HepG2 (cell line): ENCODE measurements around the gene SYCE1L. TPM values are rescaled to one million over a fixed set of nuclear protein-coding genes. Genes with fewer than 3 reads are reported as not detected.

Experiments used
- CREB1 ChIP-seq, 2 experiments: fragments of 450-650 bp in 1 of 2; IDR thresholded peaks; 2 replicates each; pipeline ENCODE4 v1.6.1; 2016 to 2017; ENCODE audit warnings: control low read depth in 1 of 2, mild to moderate bottlenecking in 1 of 2, missing compliant biosample characterization in 1 of 2, missing genetic modification characterization in 1 of 2
- DMTF1 ChIP-seq: sonication (generic); formaldehyde crosslinking; IDR thresholded peaks from 2 replicates; pipeline ENCODE4 v1.4.0; 2020; ENCODE audit warnings: mild to moderate bottlenecking, missing genetic modification reagents
- GLI4 ChIP-seq: sonication (generic); formaldehyde crosslinking; IDR thresholded peaks from 2 replicates; pipeline ENCODE4 v1.5.1; 2020; ENCODE audit warnings: missing genetic modification reagents, mild to moderate bottlenecking, moderate library complexity, borderline replicate concordance
- HNF1A ChIP-seq, 2 experiments: sonication (generic) in 1 of 2; formaldehyde crosslinking in 1 of 2; IDR thresholded peaks; 2 replicates each; pipeline versions ENCODE4 v1.4.0 to v1.6.1; 2016 to 2020; ENCODE audit warnings: borderline replicate concordance in 1 of 2, low read depth in 1 of 2, mild to moderate bottlenecking in 1 of 2, missing genetic modification reagents in 1 of 2
- HOXA9 ChIP-seq: sonication (generic); formaldehyde crosslinking; IDR thresholded peaks from 2 replicates; pipeline ENCODE4 v1.8.1; 2022; ENCODE audit warnings: missing genetic modification reagents, mild to moderate bottlenecking, moderate library complexity, borderline replicate concordance
- ISL2 ChIP-seq: sonication (generic); formaldehyde crosslinking; IDR thresholded peaks from 2 replicates; pipeline ENCODE4 v1.5.0; 2020; ENCODE audit warnings: missing genetic modification reagents
- SMC3 ChIP-seq: IDR thresholded peaks from 2 replicates; pipeline ENCODE4 v1.6.1; 2011; ENCODE audit warnings: low read length, improper control_type of control experiment
- SP140L ChIP-seq: sonication (generic); formaldehyde crosslinking; IDR thresholded peaks from 2 replicates; pipeline ENCODE4 v1.4.0; 2020; ENCODE audit warnings: missing genetic modification reagents, borderline replicate concordance
- TAF15 ChIP-seq: fragments of 200-400 bp; formaldehyde crosslinking; IDR thresholded peaks from one replicate; pipeline ENCODE4 v1.6.1; 2018; ENCODE audit warnings: mild to moderate bottlenecking, low read depth, low read length; ENCODE audit not compliant: poor library complexity, severe bottlenecking
- TCF7L2 ChIP-seq: IDR thresholded peaks from 2 replicates; pipeline ENCODE4 v1.6.1; 2011; ENCODE audit warnings: mild to moderate bottlenecking, low read depth, low read length, moderate library complexity
- TEF ChIP-seq: sonication (generic); formaldehyde crosslinking; IDR thresholded peaks from 2 replicates; pipeline ENCODE4 v1.5.0; 2020; ENCODE audit warnings: missing genetic modification reagents
- ZBTB7B ChIP-seq: sonication (generic); formaldehyde crosslinking; IDR thresholded peaks from 2 replicates; pipeline ENCODE4 v1.4.0; 2020; ENCODE audit warnings: missing genetic modification reagents
- ZFP1 ChIP-seq: IDR thresholded peaks from 2 replicates; pipeline ENCODE4 v1.6.1; 2016
- ZNF10 ChIP-seq: sonication (generic); formaldehyde crosslinking; IDR thresholded peaks from 2 replicates; pipeline ENCODE4 v1.4.0; 2020; ENCODE audit warnings: mild to moderate bottlenecking, low read depth, missing genetic modification reagents, borderline replicate concordance
- ZNF546 ChIP-seq: sonication (generic); formaldehyde crosslinking; conservative IDR thresholded peaks from 2 replicates; pipeline ENCODE4 v1.8.1; 2023; ENCODE audit warnings: mild to moderate bottlenecking, missing genetic modification reagents
- ZNF629 ChIP-seq: sonication (generic); formaldehyde crosslinking; conservative IDR thresholded peaks from 2 replicates; pipeline ENCODE4 v1.5.0; 2020; ENCODE audit warnings: missing genetic modification reagents
- ZNF766 ChIP-seq: sonication (generic); formaldehyde crosslinking; IDR thresholded peaks from 2 replicates; pipeline ENCODE4 v1.5.0; 2020; ENCODE audit warnings: missing genetic modification reagents, borderline replicate concordance
- polyA plus RNA-seq, 8 experiments: library from polyadenylated mRNA; depleted of rRNA in 3 of 8; stranded (reverse) in 7 of 8; unstranded in 1 of 8; fragments of >200 nt; fragmentation: Illumina TruSeq in 4 of 8; extraction: Trizol in 4 of 8; gene quantifications; 2 replicates each; pipeline versions ENCODE4 v1.2.1 to v1.2.3, GENCODE V29; 2011 to 2016; ENCODE audit warnings: low read depth in 4 of 8, missing spikeins in 1 of 8, mixed read lengths in 1 of 8; ENCODE audit not compliant: insufficient read depth in 1 of 8
- total RNA-seq, 5 experiments: library from RNA; depleted of rRNA; stranded (reverse); fragments of >200 nt; fragmentation: Illumina TruSeq; extraction: Trizol; gene quantifications; 2 replicates each; pipeline ENCODE4 v1.2.3, GENCODE V29; 2016; ENCODE audit warnings: low read depth in 1 of 5
- TF ChIP-seq, protein P1 (sequence below): IDR thresholded peaks from 2 replicates; pipeline ENCODE4 v1.6.1; 2016; ENCODE audit warnings: mild to moderate bottlenecking, missing biosample characterization, missing genetic modification reagents
- TF ChIP-seq, protein P2 (sequence below): sonication (generic); formaldehyde crosslinking; IDR thresholded peaks from 2 replicates; pipeline ENCODE4 v1.4.0; 2020; ENCODE audit warnings: mild to moderate bottlenecking, low read depth, missing genetic modification reagents
- TF ChIP-seq, protein P3 (sequence below): sonication (generic); formaldehyde crosslinking; IDR thresholded peaks from 2 replicates; pipeline ENCODE4 v1.8.0; 2022; ENCODE audit warnings: mild to moderate bottlenecking, missing genetic modification reagents, moderate library complexity

SYCE1L gene
- total and polyA plus RNA-seq, 2 of the 13 experiments (the other 11 are each of a cell fraction or from before 2014, with no cell fraction given): 0.22 TPM; not detected in 1

DNA sequence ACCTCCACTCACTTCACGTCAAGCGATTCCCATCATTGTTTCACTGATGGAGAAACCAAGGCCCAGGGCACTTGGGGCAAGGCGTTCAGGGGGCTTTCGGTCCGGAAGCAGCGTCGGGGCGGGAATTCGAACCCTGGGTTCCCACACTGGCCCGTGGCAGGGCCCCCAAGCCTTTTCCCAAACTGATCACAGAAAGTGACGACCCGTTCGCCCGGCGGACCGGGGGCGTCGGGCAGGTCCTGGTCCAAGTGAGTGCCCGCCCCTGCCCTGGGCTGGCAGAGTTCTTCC is 9.1 kb upstream of the SYCE1L start (continued):
- TF ChIP-seq HNF1A (IDR thresholded peaks at IDR 0.05; ENCODE audit: low read depth): no peak
- TF ChIP-seq HNF1A (CRISPR knock-in tag; IDR thresholded peaks at IDR 0.05; ENCODE audit: borderline replicate concordance): no peak
- 0 out of 2 replicates have a peak, but pooled peaks have one; percentile 27 for TF ChIP-seq ZNF766
- TF ChIP-seq ISL2 (CRISPR knock-in tag): no peak
- TF ChIP-seq SMC3: no peak
- no peak for TF ChIP-seq TCF7L2
- no peak for TF ChIP-seq ZFP1 (CRISPR knock-in tag)
- no peak for TF ChIP-seq DMTF1 (CRISPR knock-in tag)
- TF ChIP-seq HOXA9 (CRISPR knock-in tag): no peak
- TF ChIP-seq ZNF629: no peak
- no peak for TF ChIP-seq ZNF10 (CRISPR knock-in tag)
- TF ChIP-seq, protein P1, sequence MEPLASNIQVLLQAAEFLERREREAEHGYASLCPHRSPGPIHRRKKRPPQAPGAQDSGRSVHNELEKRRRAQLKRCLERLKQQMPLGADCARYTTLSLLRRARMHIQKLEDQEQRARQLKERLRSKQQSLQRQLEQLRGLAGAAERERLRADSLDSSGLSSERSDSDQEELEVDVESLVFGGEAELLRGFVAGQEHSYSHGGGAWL: no peak
- TF ChIP-seq SP140L (CRISPR knock-in tag): no peak
- TF ChIP-seq CREB1 (IDR thresholded peaks at IDR 0.05): no peak
- no peak for TF ChIP-seq CREB1 (CRISPR knock-in tag; IDR thresholded peaks at IDR 0.05)
- no peak for TF ChIP-seq ZNF546
- TF ChIP-seq, protein P2, sequence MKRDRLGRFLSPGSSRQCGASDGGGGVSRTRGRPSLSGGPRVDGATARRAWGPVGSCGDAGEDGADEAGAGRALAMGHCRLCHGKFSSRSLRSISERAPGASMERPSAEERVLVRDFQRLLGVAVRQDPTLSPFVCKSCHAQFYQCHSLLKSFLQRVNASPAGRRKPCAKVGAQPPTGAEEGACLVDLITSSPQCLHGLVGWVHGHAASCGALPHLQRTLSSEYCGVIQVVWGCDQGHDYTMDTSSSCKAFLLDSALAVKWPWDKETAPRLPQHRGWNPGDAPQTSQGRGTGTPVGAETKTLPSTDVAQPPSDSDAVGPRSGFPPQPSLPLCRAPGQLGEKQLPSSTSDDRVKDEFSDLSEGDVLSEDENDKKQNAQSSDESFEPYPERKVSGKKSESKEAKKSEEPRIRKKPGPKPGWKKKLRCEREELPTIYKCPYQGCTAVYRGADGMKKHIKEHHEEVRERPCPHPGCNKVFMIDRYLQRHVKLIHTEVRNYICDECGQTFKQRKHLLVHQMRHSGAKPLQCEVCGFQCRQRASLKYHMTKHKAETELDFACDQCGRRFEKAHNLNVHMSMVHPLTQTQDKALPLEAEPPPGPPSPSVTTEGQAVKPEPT (CRISPR knock-in tag): no peak
- no peak for TF ChIP-seq TAF15
- peak; percentile 42; the same call in 1 of the 2 replicates for TF ChIP-seq ZBTB7B (CRISPR knock-in tag)
- TF ChIP-seq TEF (CRISPR knock-in tag): 0 out of 2 replicates have a peak, but pooled peaks have one; percentile 12
- TF ChIP-seq, protein P3, sequence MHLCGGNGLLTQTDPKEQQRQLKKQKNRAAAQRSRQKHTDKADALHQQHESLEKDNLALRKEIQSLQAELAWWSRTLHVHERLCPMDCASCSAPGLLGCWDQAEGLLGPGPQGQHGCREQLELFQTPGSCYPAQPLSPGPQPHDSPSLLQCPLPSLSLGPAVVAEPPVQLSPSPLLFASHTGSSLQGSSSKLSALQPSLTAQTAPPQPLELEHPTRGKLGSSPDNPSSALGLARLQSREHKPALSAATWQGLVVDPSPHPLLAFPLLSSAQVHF: no peak
- TF ChIP-seq GLI4 (CRISPR knock-in tag): no peak
